ENCODE data around the gene PTPRN2.

Gene PTPRN2

GRCh38 chr7:157538735-157539134 is 1048.9 kb downstream of the PTPRN2 start:
- Histone ChIP-seq H3K4me3 (ENCODE audit: low read depth in 1 of 5, low read length in 5 of 5) (no peak overlapping the region), H3K4me1 (ENCODE audit: control insufficient read depth in 5 of 5, insufficient read depth in 5 of 5, low read length in 5 of 5) (no peaks in the 10 kb centered on the region), H3K9ac (ENCODE audit: low read length in 5 of 5) (no peak overlapping the region), H3K27ac (ENCODE audit: low read depth, low read length) (no peak overlapping the region), H3K36me3 (ENCODE audit: control insufficient read depth in 5 of 5, insufficient read depth in 5 of 5, low read length in 5 of 5) (peaks cover 0 to 17% (median 0%) of the 10 kb centered on the region in 5 donors), H3K9me3 (ENCODE audit: control insufficient read depth in 5 of 5, low read length in 5 of 5) (no peaks in the 10 kb centered on the region), H3K27me3 (ENCODE audit: control insufficient read depth in 5 of 5, insufficient read depth in 4 of 5, low read length in 5 of 5) (no peaks in the 10 kb centered on the region)

- Histone ChIP-seq H3K9ac (ENCODE audit: low read length in 5 of 5) (no peak overlapping the region), H3K9me3 (ENCODE audit: control insufficient read depth in 5 of 5, low read length in 5 of 5) (peaks cover 0 to 2% (median 2%) of the 10 kb centered on the region in 5 donors), H3K27me3 (ENCODE audit: control insufficient read depth in 5 of 5, insufficient read depth in 4 of 5, low read length in 5 of 5) (no peaks in the 10 kb centered on the region), H3K4me3 (ENCODE audit: low read depth in 1 of 5, low read length in 5 of 5) (no peak overlapping the region), H3K36me3 (ENCODE audit: control insufficient read depth in 5 of 5, insufficient read depth in 5 of 5, low read length in 5 of 5) (peaks cover 0 to 17% (median 0%) of the 10 kb centered on the region in 5 donors), H3K4me1 (ENCODE audit: control insufficient read depth in 5 of 5, insufficient read depth in 5 of 5, low read length in 5 of 5) (no peaks in the 10 kb centered on the region), H3K27ac (ENCODE audit: low read depth, low read length) (no peak overlapping the region)
Observed at GRCh38 chr7:157538321-157538720, 1049.3 kb downstream of the PTPRN2 start.

- Histone ChIP-seq H3K27me3 (ENCODE audit: control insufficient read depth in 5 of 5, insufficient read depth in 4 of 5, low read length in 5 of 5) (no peaks in the 10 kb centered on the region), H3K9me3 (ENCODE audit: control insufficient read depth in 5 of 5, low read length in 5 of 5) (peaks cover 3 to 11% (median 9%) of the 10 kb centered on the region in 5 donors), H3K9ac (ENCODE audit: low read length in 5 of 5) (no peak overlapping the region), H3K36me3 (ENCODE audit: control insufficient read depth in 5 of 5, insufficient read depth in 5 of 5, low read length in 5 of 5) (peaks cover 0 to 9% (median 0%) of the 10 kb centered on the region in 5 donors), H3K27ac (ENCODE audit: low read depth, low read length) (no peak overlapping the region), H3K4me3 (ENCODE audit: low read depth in 1 of 5, low read length in 5 of 5) (no peak overlapping the region), H3K4me1 (ENCODE audit: control insufficient read depth in 5 of 5, insufficient read depth in 5 of 5, low read length in 5 of 5) (no peaks in the 10 kb centered on the region)
Observed at GRCh38 chr7:157537056-157537455, 1050.6 kb downstream of the PTPRN2 start.

- no peak overlapping the region for H3K27ac ChIP-seq (ENCODE audit: low read depth, low read length)
- H3K4me1 ChIP-seq (ENCODE audit: control insufficient read depth in 5 of 5, insufficient read depth in 5 of 5, low read length in 5 of 5) = no peaks in the 10 kb centered on the region
- peaks cover 0 to 4% (median 4%) of the 10 kb centered on the region in 5 donors for H3K27me3 ChIP-seq (ENCODE audit: control insufficient read depth in 5 of 5, insufficient read depth in 4 of 5, low read length in 5 of 5)
- no peak overlapping the region for H3K9ac ChIP-seq (ENCODE audit: low read length in 5 of 5)
- H3K36me3 ChIP-seq (ENCODE audit: control insufficient read depth in 5 of 5, insufficient read depth in 5 of 5, low read length in 5 of 5) = no peaks in the 10 kb centered on the region
- peaks cover 9 to 27% (median 14%) of the 10 kb centered on the region in 5 donors for H3K9me3 ChIP-seq (ENCODE audit: control insufficient read depth in 5 of 5, low read length in 5 of 5)
- H3K4me3 ChIP-seq (ENCODE audit: low read depth in 1 of 5, low read length in 5 of 5) = no peak overlapping the region
Observed at GRCh38 chr7:157532068-157532467, 1055.6 kb downstream of the PTPRN2 start.

GRCh38 chr7:157529768-157530560 is 1057.7 kb downstream of the PTPRN2 start:
- Histone ChIP-seq H3K27ac (ENCODE audit: low read depth, low read length) (no peak overlapping the region), H3K4me1 (ENCODE audit: control insufficient read depth in 5 of 5, insufficient read depth in 5 of 5, low read length in 5 of 5) (no peaks in the 10 kb centered on the region), H3K36me3 (ENCODE audit: control insufficient read depth in 5 of 5, insufficient read depth in 5 of 5, low read length in 5 of 5) (no peaks in the 10 kb centered on the region), H3K9ac (ENCODE audit: low read length in 5 of 5) (no peak overlapping the region), H3K4me3 (ENCODE audit: low read depth in 1 of 5, low read length in 5 of 5) (no peak overlapping the region), H3K27me3 (ENCODE audit: control insufficient read depth in 5 of 5, insufficient read depth in 4 of 5, low read length in 5 of 5) (peaks cover 0 to 7% (median 5%) of the 10 kb centered on the region in 5 donors), H3K9me3 (ENCODE audit: control insufficient read depth in 5 of 5, low read length in 5 of 5) (peaks cover 9 to 27% (median 14%) of the 10 kb centered on the region in 5 donors)

GRCh38 chr7:157528785-157529341 is 1058.8 kb downstream of the PTPRN2 start:
- Histone ChIP-seq H3K27ac (ENCODE audit: low read depth, low read length) (no peak overlapping the region), H3K27me3 (ENCODE audit: control insufficient read depth in 5 of 5, insufficient read depth in 4 of 5, low read length in 5 of 5) (peaks cover 0 to 9% (median 5%) of the 10 kb centered on the region in 5 donors), H3K9me3 (ENCODE audit: control insufficient read depth in 5 of 5, low read length in 5 of 5) (peaks cover 9 to 27% (median 14%) of the 10 kb centered on the region in 5 donors), H3K4me1 (ENCODE audit: control insufficient read depth in 5 of 5, insufficient read depth in 5 of 5, low read length in 5 of 5) (no peaks in the 10 kb centered on the region), H3K9ac (ENCODE audit: low read length in 5 of 5) (no peak overlapping the region), H3K4me3 (ENCODE audit: low read depth in 1 of 5, low read length in 5 of 5) (no peak overlapping the region), H3K36me3 (ENCODE audit: control insufficient read depth in 5 of 5, insufficient read depth in 5 of 5, low read length in 5 of 5) (no peaks in the 10 kb centered on the region)

- no peak overlapping the region for H3K9ac ChIP-seq (ENCODE audit: low read length in 5 of 5)
Observed at GRCh38 chr7:157527686-157528085, 1059.9 kb downstream of the PTPRN2 start.

GRCh38 chr7:157526913-157527634 is 1060.5 kb downstream of the PTPRN2 start:
- no peak overlapping the region for H3K9ac ChIP-seq (ENCODE audit: low read length in 5 of 5)
- H3K9me3 ChIP-seq (ENCODE audit: control insufficient read depth in 5 of 5, low read length in 5 of 5) = peaks cover 3 to 17% (median 9%) of the 10 kb centered on the region in 5 donors
- no peaks in the 10 kb centered on the region for H3K36me3 ChIP-seq (ENCODE audit: control insufficient read depth in 5 of 5, insufficient read depth in 5 of 5, low read length in 5 of 5)
- H3K4me3 ChIP-seq (ENCODE audit: low read depth in 1 of 5, low read length in 5 of 5) = no peak overlapping the region
- H3K4me1 ChIP-seq (ENCODE audit: control insufficient read depth in 5 of 5, insufficient read depth in 5 of 5, low read length in 5 of 5) = no peaks in the 10 kb centered on the region
- no peak overlapping the region for H3K27ac ChIP-seq (ENCODE audit: low read depth, low read length)
- peaks cover 0 to 15% (median 7%) of the 10 kb centered on the region in 5 donors for H3K27me3 ChIP-seq (ENCODE audit: control insufficient read depth in 5 of 5, insufficient read depth in 4 of 5, low read length in 5 of 5)

More at GRCh38 chr7:157527686-157528085, 1059.9 kb downstream of the PTPRN2 start:
- H3K36me3 ChIP-seq (ENCODE audit: control insufficient read depth in 5 of 5, insufficient read depth in 5 of 5, low read length in 5 of 5) = no peaks in the 10 kb centered on the region
- H3K4me1 ChIP-seq (ENCODE audit: control insufficient read depth in 5 of 5, insufficient read depth in 5 of 5, low read length in 5 of 5) = no peaks in the 10 kb centered on the region
- no peak overlapping the region for H3K4me3 ChIP-seq (ENCODE audit: low read depth in 1 of 5, low read length in 5 of 5)
- H3K9me3 ChIP-seq (ENCODE audit: control insufficient read depth in 5 of 5, low read length in 5 of 5) = peaks cover 5 to 23% (median 11%) of the 10 kb centered on the region in 5 donors
- H3K27ac ChIP-seq (ENCODE audit: low read depth, low read length) = no peak overlapping the region
- H3K27me3 ChIP-seq (ENCODE audit: control insufficient read depth in 5 of 5, insufficient read depth in 4 of 5, low read length in 5 of 5) = peaks cover 0 to 11% (median 7%) of the 10 kb centered on the region in 5 donors

GRCh38 chr7:157526005-157526912 is 1061.4 kb downstream of the PTPRN2 start:
- Histone ChIP-seq H3K36me3 (ENCODE audit: control insufficient read depth in 5 of 5, insufficient read depth in 5 of 5, low read length in 5 of 5) (no peaks in the 10 kb centered on the region), H3K27me3 (ENCODE audit: control insufficient read depth in 5 of 5, insufficient read depth in 4 of 5, low read length in 5 of 5) (peaks cover 0 to 15% (median 7%) of the 10 kb centered on the region in 5 donors), H3K4me3 (ENCODE audit: low read depth in 1 of 5, low read length in 5 of 5) (no peak overlapping the region), H3K9ac (ENCODE audit: low read length in 5 of 5) (no peak overlapping the region), H3K4me1 (ENCODE audit: control insufficient read depth in 5 of 5, insufficient read depth in 5 of 5, low read length in 5 of 5) (no peaks in the 10 kb centered on the region), H3K9me3 (ENCODE audit: control insufficient read depth in 5 of 5, low read length in 5 of 5) (peaks cover 0 to 9% (median 7%) of the 10 kb centered on the region in 5 donors), H3K27ac (ENCODE audit: low read depth, low read length) (no peak overlapping the region)
